Activated CD8-positive, alpha-beta memory T cell treated with anti-CD3 and anti-CD28 coated beads, Interleukin-2, amount 10 ng/mL, durations not matched to agents 7 days and 5 days (primary cell): ENCODE results near the gene NAA15. TPM values are rescaled to one million over a fixed set of nuclear protein-coding genes. Genes with fewer than 3 reads are reported as not detected.
"Not testable (repeated sequence)": the region's sequence is repeated elsewhere in the genome, so short reads cannot be mapped to it uniquely, and the experiment has no call there.

Experiments
- ATAC-seq: fragments of 150-1000 bp; cut with Tn5 transposase; one replicate; pipeline ENCODE4 v1.10.0; 2021; ENCODE audit warnings: moderate library complexity
- CTCF ChIA-PET: fragments of 350-600 bp; sonication (Branson Sonifier 250); formaldehyde crosslinking; loops from one replicate; lab custom pipeline; 2021; ENCODE audit warnings: antibody characterized with exemption; lab: Charles Lee
- DNase-seq: peaks from one replicate; pipeline ENCODE4 v3.0.0-alpha.2; 2020
- H3K27ac Mint-ChIP-seq: one replicate; pipeline ENCODE4 v1.8.0; 2021; ENCODE audit warnings: mild to moderate bottlenecking, mixed read lengths
- H3K27me3 Mint-ChIP-seq: one replicate; pipeline ENCODE4 v1.8.0; 2021; ENCODE audit warnings: mixed read lengths
- H3K36me3 Mint-ChIP-seq: one replicate; pipeline ENCODE4 v1.8.0; 2021; ENCODE audit warnings: mild to moderate bottlenecking, mixed read lengths
- H3K4me1 Mint-ChIP-seq: one replicate; pipeline ENCODE4 v1.8.0; 2021; ENCODE audit warnings: mixed read lengths
- H3K4me3 Mint-ChIP-seq: one replicate; pipeline ENCODE4 v1.8.0; 2021; ENCODE audit warnings: mild to moderate bottlenecking, moderate library complexity, mixed read lengths
- H3K9me3 Mint-ChIP-seq: one replicate; pipeline ENCODE4 v1.8.0; 2022; ENCODE audit warnings: low read depth, mixed read lengths
- total RNA-seq, 2 experiments: library from RNA; stranded (reverse); gene quantifications; one replicate each; pipeline ENCODE4 v1.2.3, GENCODE V29; 2021

NAA15 gene
- total RNA-seq, 2 experiments from 2014 or later: 50.0 to 70.8 TPM

DNA sequence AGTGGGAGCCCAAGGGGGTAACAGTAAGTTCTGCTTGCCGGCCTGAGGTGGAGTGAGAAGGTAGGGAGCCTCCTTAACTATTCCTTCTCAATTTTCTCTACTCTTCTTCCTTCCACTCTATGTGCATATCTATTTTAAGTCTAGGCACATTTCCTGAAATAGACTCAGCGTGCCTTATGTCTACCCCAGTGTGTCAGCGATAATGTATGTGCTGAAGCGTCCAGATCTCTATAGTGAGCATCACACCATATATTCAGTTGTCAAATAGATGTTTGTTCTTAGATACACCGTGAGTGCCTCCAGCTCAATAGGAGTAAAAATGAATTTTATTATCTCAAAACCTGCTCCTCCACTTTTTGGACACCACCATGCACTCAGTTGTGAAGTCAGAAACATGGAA is 101.1 kb downstream of the NAA15 start:
- DNase-seq (no peak), ATAC-seq (no peak)
- Mint-ChIP-seq H3K4me1 (no peaks in the 10 kb centered on the region), H3K9me3 (no peaks in the 10 kb centered on the region), H3K36me3 (peaks cover 12% of the 10 kb centered on the region), H3K27ac (no peak overlapping the region), H3K4me3 (no peak overlapping the region), H3K27me3 (no peaks in the 10 kb centered on the region)
- CTCF ChIA-PET: interaction anchor here (1.2 kb wide), 1 partner anchor 9 kb away, joined by 4 read pairs; no protein-coding TSS in a partner anchor

GRCh38 chr4:139403462-139403861 is 102.2 kb downstream of the NAA15 start:
- ATAC-seq (no peak), DNase-seq (no peak)
- Mint-ChIP-seq H3K4me3 (no peak overlapping the region), H3K9me3 (no peaks in the 10 kb centered on the region), H3K27ac (no peak overlapping the region), H3K4me1 (no peaks in the 10 kb centered on the region), H3K27me3 (no peaks in the 10 kb centered on the region), H3K36me3 (peaks cover 11% of the 10 kb centered on the region)
- CTCF ChIA-PET: no interaction called here

DNA sequence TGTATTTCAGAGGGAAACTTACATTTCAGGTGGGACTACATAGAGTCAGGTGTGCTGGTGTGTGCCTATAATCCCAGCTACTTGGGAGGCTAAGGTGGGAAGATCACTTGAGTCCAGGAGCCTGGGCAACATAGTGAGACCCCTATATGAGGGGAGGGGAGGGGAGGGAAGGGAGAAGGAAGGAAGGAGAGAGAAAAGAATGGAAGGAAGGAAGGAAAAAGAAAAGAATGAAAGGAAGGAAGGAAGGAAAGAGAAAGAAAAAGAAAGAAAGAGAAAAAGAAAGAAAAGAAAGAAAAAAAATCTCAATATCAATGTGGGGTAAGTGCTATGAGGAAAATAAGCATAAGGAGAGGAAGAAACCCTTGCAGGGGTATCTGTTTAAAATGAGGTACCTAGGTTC is 109.0 kb downstream of the NAA15 start:
- Mint-ChIP-seq H3K36me3 (peaks cover 21% of the 10 kb centered on the region), H3K9me3 (no peaks in the 10 kb centered on the region), H3K4me1 (no peaks in the 10 kb centered on the region), H3K27ac (no peak overlapping the region), H3K4me3 (no peak overlapping the region), H3K27me3 (no peaks in the 10 kb centered on the region)
- CTCF ChIA-PET: interaction anchor here (1.0 kb wide), 1 partner anchor 42 kb away, joined by 3 read pairs; no protein-coding TSS in a partner anchor
- no peak for DNase-seq
- ATAC-seq: no peak

- H3K27ac Mint-ChIP-seq, H3K27me3 Mint-ChIP-seq, H3K9me3 Mint-ChIP-seq, DNase-seq, ATAC-seq, H3K4me3 Mint-ChIP-seq, H3K4me1 Mint-ChIP-seq: not testable (repeated sequence)
- CTCF ChIA-PET: interaction anchor here (1.2 kb wide), 1 partner anchor 21 kb away, joined by 4 read pairs; no protein-coding TSS in a partner anchor
- H3K36me3 Mint-ChIP-seq: peaks cover 19% of the 10 kb centered on the region
Measured at GRCh38 chr4:139414671-139415210, 113.4 kb downstream of the NAA15 start.

DNA sequence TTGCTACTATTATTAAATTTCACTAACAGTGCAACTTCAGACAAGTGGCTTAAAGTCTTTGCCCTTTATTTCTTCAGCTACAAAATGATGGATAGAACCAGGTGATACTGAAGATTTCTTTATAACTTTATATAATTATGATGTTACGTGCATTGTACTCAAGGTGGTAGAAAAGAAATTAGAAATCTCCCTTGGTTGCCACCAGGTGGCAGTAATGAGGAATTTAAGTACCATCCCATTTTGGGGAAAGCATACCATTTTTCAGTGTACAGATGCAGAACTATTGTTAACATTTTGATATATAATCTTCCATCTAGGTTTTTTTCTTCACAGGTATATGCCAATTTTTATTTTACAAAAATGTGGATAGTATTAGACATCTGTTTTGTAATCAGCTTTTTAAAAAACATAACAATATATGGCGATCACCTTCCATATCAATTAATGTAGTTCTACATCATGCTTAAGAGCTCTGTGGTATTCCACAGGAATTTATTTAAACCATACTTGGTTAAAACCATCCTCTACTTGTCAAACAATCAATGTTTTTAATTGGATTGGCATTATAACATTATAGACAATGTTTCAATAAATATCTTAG is 114.9 kb downstream of the NAA15 start:
- ATAC-seq (peak; percentile 53), DNase-seq (no peak)
- H3K27me3 Mint-ChIP-seq: no peaks in the 10 kb centered on the region
- no peak overlapping the region for H3K4me3 Mint-ChIP-seq
- H3K4me1 Mint-ChIP-seq: peaks cover 9% of the 10 kb centered on the region
- no peaks in the 10 kb centered on the region for H3K9me3 Mint-ChIP-seq
- no peak overlapping the region for H3K27ac Mint-ChIP-seq
- CTCF ChIA-PET: interaction anchor here (0.8 to 1.4 kb wide), 10 partner anchors 9 to 389 kb away, joined by 3 to 8 read pairs (median 3); no protein-coding TSS in a partner anchor
- H3K36me3 Mint-ChIP-seq: peaks cover 25% of the 10 kb centered on the region

GRCh38 chr4:139419388-139419914 is 118.1 kb downstream of the NAA15 start:
- DNase-seq (no peak), ATAC-seq (no peak)
- Mint-ChIP-seq H3K27me3 (no peaks in the 10 kb centered on the region), H3K36me3 (peaks cover 24% of the 10 kb centered on the region), H3K9me3 (peaks cover 6% of the 10 kb centered on the region), H3K4me3 (no peak overlapping the region), H3K4me1 (peaks cover 9% of the 10 kb centered on the region), H3K27ac (no peak overlapping the region)
- CTCF ChIA-PET: interaction anchor here (1.2 to 1.7 kb wide), 2 partner anchors 13 to 34 kb away, joined by 3 to 5 read pairs; no protein-coding TSS in a partner anchor

DNA sequence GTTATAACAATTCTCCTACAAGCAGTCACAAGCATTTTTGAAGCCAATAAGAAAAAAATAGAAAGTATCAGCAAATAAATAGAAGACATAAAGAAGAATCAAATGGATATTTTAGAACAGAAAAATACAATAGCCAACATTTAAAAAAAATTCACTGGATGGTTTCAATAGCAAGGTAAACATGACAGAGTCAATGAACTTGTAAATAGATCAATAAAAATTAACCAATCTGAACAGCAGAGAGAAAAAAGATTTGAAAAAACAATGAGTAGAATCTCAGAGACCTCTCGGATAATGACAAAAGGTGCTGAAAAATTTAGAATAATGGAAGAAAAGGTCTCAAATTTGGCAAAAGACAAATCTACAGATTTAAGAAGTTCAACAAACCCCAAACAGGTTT is 119.3 kb downstream of the NAA15 start:
- DNase-seq (no peak), ATAC-seq (no peak)
- Mint-ChIP-seq H3K36me3 (peaks cover 17% of the 10 kb centered on the region), H3K4me1 (peaks cover 9% of the 10 kb centered on the region), H3K9me3 (peaks cover 6% of the 10 kb centered on the region), H3K27ac (no peak overlapping the region), H3K4me3 (no peak overlapping the region), H3K27me3 (no peaks in the 10 kb centered on the region)
- CTCF ChIA-PET: no interaction called here

GRCh38 chr4:139436122-139436521 is 134.8 kb downstream of the NAA15 start:
- Mint-ChIP-seq H3K4me3 (no peak overlapping the region), H3K4me1 (peaks cover 8% of the 10 kb centered on the region), H3K27ac (peak overlapping the region; percentile 35), H3K27me3 (no peaks in the 10 kb centered on the region), H3K9me3 (peaks cover 10% of the 10 kb centered on the region), H3K36me3 (peaks cover 39% of the 10 kb centered on the region)
- CTCF ChIA-PET: interaction anchor here (1.1 to 1.3 kb wide), 3 partner anchors 17 to 61 kb away, joined by 3 to 5 read pairs (median 4); no protein-coding TSS in a partner anchor
- DNase-seq (no peak), ATAC-seq (no peak)

DNA sequence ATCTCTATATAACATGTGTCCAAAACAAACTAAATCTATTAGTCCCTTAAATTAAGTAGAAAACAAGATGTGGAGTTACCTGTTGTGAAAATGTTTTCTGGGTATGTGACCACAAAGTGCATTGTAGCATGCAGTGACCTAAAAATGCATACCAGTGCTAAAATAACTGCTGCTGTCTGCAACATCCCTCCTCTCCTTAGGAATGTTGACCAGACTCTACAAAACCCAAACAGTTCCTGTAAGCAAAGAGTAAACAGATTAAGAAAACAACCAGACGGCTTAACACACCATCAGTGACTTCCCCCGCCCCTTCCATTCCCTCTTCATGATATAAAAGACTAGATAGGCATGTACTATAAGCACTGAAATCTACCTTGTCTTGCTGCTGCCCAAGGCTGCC is 136.8 kb downstream of the NAA15 start:
- Mint-ChIP-seq H3K36me3 (peaks cover 37% of the 10 kb centered on the region), H3K9me3 (peaks cover 10% of the 10 kb centered on the region), H3K4me1 (peaks cover 8% of the 10 kb centered on the region), H3K27ac (no peak overlapping the region), H3K4me3 (no peak overlapping the region), H3K27me3 (no peaks in the 10 kb centered on the region)
- CTCF ChIA-PET: interaction anchor here (0.9 kb wide), 1 partner anchor 15 kb away, joined by 3 read pairs; no protein-coding TSS in a partner anchor
- no peak for DNase-seq
- ATAC-seq: no peak

GRCh38 chr4:139441029-139441428 is 139.7 kb downstream of the NAA15 start:
- H3K36me3 Mint-ChIP-seq: peaks cover 35% of the 10 kb centered on the region
- H3K4me3 Mint-ChIP-seq: no peak overlapping the region
- no peak for DNase-seq
- no peak overlapping the region for H3K27ac Mint-ChIP-seq
- ATAC-seq: no peak
- H3K9me3 Mint-ChIP-seq: peaks cover 10% of the 10 kb centered on the region
- H3K4me1 Mint-ChIP-seq: peaks cover 4% of the 10 kb centered on the region
- CTCF ChIA-PET: interaction anchor here (2.1 kb wide), 1 partner anchor 12 kb away, joined by 5 read pairs; no protein-coding TSS in a partner anchor
- no peaks in the 10 kb centered on the region for H3K27me3 Mint-ChIP-seq

DNA sequence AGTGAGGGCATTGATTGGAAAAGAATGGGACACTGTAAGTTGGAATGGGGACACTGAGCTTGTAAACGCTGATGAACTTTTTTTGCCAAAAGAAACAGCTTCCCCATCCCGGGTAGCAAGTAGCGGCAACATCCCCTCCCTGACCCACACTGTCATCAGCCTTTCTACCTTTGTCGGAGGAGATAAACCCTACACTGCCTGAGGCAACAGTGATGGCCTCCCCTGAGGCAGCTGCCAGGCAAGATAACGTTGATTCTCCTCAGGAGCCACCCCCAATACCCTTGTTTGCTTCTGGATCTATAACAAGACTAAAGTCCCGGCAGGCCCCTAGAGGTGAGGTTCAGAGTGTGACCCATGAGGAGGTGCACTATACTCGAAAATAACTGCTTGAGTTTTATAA is 142.4 kb downstream of the NAA15 start:
- Mint-ChIP-seq H3K9me3 (peaks cover 5% of the 10 kb centered on the region), H3K27me3 (no peaks in the 10 kb centered on the region), H3K36me3 (peaks cover 18% of the 10 kb centered on the region), H3K4me3 (no peak overlapping the region), H3K27ac (no peak overlapping the region), H3K4me1 (no peaks in the 10 kb centered on the region)
- DNase-seq (no peak), ATAC-seq (no peak)
- CTCF ChIA-PET: no interaction called here

GRCh38 chr4:139444881-139445280 is 143.6 kb downstream of the NAA15 start:
- H3K9me3 Mint-ChIP-seq, CTCF ChIA-PET, H3K4me1 Mint-ChIP-seq, H3K27me3 Mint-ChIP-seq, H3K27ac Mint-ChIP-seq, DNase-seq, ATAC-seq, H3K4me3 Mint-ChIP-seq: not testable (repeated sequence)
- H3K36me3 Mint-ChIP-seq: peaks cover 11% of the 10 kb centered on the region

GRCh38 chr4:139447078-139447477 is 145.8 kb downstream of the NAA15 start:
- H3K9me3 Mint-ChIP-seq, H3K4me3 Mint-ChIP-seq, H3K4me1 Mint-ChIP-seq, DNase-seq, ATAC-seq, H3K27me3 Mint-ChIP-seq, CTCF ChIA-PET, H3K36me3 Mint-ChIP-seq, H3K27ac Mint-ChIP-seq: not testable (repeated sequence)
